Nephron progenitor cell (in vitro differentiated cells): ENCODE measurements around the gene FGF12.
"Not testable (repeated sequence)": the region's sequence is repeated elsewhere in the genome, so short reads cannot be mapped to it uniquely, and the experiment has no call there.

Source experiments
- DNase-seq: peaks from one replicate; pipeline ENCODE4 v3.0.0; 2021
- H3K27ac Mint-ChIP-seq: 2 replicates; pipeline ENCODE4 v1.8.0; 2021; ENCODE audit warnings: mild to moderate bottlenecking, moderate library complexity, mixed read lengths
- H3K27me3 Mint-ChIP-seq: 2 replicates; pipeline ENCODE4 v1.8.0; 2021; ENCODE audit warnings: mild to moderate bottlenecking, low read depth, mixed read lengths; ENCODE audit not compliant: poor library complexity
- H3K36me3 Mint-ChIP-seq: 2 replicates; pipeline ENCODE4 v1.8.0; 2021; ENCODE audit warnings: low read depth, mixed read lengths
- H3K4me1 Mint-ChIP-seq: 2 replicates; pipeline ENCODE4 v1.8.0; 2021; ENCODE audit warnings: mixed read lengths
- H3K4me3 Mint-ChIP-seq: 2 replicates; pipeline ENCODE4 v1.8.0; 2021; ENCODE audit warnings: mild to moderate bottlenecking, moderate library complexity, mixed read lengths
- H3K9me3 Mint-ChIP-seq: 2 replicates; pipeline ENCODE4 v1.8.0; 2021; ENCODE audit warnings: mild to moderate bottlenecking, moderate library complexity, mixed read lengths
- TF ChIP-seq, protein P1 (sequence below): fragments of 200-600 bp; sonication (generic); IDR thresholded peaks from 2 replicates; pipeline ENCODE4 v1.5.0; 2021; ENCODE audit warnings: antibody characterized with exemption

FGF12 gene

DNA sequence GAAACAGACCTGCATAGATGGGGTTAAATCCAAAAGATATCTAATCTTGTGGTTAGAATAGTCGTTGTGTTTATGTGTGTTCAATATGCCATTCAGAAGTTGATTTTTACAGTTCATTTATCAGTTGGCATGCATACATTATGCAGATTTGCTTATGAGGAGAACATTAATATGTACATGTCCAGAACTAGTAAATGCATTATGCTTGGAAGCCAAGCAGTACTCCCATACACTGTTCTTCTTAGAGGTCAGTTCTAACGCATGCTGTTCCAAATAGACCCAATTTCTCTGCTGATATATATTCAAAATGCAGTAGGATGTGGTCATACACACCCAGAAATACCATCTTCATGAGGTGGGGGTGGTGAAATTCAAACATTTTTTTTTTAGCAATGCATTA lies 956 bp downstream of the FGF12 start:
- Mint-ChIP-seq H3K27me3 (peaks cover 54% of the 10 kb centered on the region), H3K4me3 (no peak overlapping the region)
- TF ChIP-seq, protein P1, sequence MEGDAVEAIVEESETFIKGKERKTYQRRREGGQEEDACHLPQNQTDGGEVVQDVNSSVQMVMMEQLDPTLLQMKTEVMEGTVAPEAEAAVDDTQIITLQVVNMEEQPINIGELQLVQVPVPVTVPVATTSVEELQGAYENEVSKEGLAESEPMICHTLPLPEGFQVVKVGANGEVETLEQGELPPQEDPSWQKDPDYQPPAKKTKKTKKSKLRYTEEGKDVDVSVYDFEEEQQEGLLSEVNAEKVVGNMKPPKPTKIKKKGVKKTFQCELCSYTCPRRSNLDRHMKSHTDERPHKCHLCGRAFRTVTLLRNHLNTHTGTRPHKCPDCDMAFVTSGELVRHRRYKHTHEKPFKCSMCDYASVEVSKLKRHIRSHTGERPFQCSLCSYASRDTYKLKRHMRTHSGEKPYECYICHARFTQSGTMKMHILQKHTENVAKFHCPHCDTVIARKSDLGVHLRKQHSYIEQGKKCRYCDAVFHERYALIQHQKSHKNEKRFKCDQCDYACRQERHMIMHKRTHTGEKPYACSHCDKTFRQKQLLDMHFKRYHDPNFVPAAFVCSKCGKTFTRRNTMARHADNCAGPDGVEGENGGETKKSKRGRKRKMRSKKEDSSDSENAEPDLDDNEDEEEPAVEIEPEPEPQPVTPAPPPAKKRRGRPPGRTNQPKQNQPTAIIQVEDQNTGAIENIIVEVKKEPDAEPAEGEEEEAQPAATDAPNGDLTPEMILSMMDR: no peak

DNA sequence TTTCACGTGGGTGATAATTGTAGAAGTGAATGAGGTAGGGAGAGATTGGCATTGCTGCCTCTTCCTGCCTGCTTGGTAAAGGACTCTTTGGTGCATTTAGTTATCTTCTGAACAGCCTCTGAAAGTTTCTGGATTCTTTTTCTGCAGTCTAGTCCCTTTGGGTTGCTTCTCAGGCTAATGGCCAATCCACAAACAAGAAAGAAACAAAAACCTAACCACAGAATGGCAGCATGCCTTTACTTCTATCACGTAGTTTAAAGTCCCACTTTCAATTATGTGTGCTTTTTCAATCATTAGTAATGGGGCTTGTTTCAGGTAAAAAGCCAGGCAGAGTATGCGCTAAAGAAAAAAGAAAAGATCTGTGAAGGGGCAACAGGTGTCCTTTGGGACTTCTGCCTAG lies 7.4 kb downstream of the FGF12 start:
- H3K36me3 Mint-ChIP-seq: no peaks in the 10 kb centered on the region
- no peak overlapping the region for H3K27ac Mint-ChIP-seq

More for the DNA sequence above, 956 bp downstream of the FGF12 start:
- H3K36me3 Mint-ChIP-seq: no peaks in the 10 kb centered on the region
- H3K9me3 Mint-ChIP-seq: no peaks in the 10 kb centered on the region
- no peak for DNase-seq
- no peak overlapping the region for H3K27ac Mint-ChIP-seq
- peaks cover 16% of the 10 kb centered on the region for H3K4me1 Mint-ChIP-seq

DNA sequence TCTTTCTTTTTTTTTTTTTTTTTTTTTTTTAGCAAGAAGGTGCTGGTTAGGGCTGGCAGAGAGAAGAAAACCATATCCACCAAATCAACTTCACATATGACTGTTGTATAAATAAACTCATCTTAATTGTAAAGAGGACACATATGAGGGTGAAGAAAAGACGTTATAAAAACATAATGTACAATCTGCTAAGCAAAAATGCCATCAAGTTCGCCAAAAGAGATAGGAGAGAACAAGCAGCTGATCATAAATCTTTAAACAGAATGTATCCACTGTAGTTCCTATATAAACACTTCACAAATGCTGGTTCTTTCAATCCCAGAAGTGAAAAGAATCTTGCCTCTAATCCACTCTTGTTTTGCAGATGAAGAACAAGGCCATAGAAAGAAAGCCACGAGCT lies 9.2 kb downstream of the FGF12 start:
- no peaks in the 10 kb centered on the region for H3K4me1 Mint-ChIP-seq
- H3K4me3 Mint-ChIP-seq: no peak overlapping the region
- H3K36me3 Mint-ChIP-seq: no peaks in the 10 kb centered on the region
- TF ChIP-seq, protein P1: no peak
- peaks cover 9% of the 10 kb centered on the region for H3K27me3 Mint-ChIP-seq
- no peak for DNase-seq
- H3K27ac Mint-ChIP-seq: no peak overlapping the region
- H3K9me3 Mint-ChIP-seq: no peaks in the 10 kb centered on the region

More for the DNA sequence above, 7.4 kb downstream of the FGF12 start:
- no peak for DNase-seq
- no peaks in the 10 kb centered on the region for H3K9me3 Mint-ChIP-seq
- no peaks in the 10 kb centered on the region for H3K4me1 Mint-ChIP-seq
- H3K4me3 Mint-ChIP-seq: no peak overlapping the region
- TF ChIP-seq, protein P1: no peak
- H3K27me3 Mint-ChIP-seq: peaks cover 23% of the 10 kb centered on the region

DNA sequence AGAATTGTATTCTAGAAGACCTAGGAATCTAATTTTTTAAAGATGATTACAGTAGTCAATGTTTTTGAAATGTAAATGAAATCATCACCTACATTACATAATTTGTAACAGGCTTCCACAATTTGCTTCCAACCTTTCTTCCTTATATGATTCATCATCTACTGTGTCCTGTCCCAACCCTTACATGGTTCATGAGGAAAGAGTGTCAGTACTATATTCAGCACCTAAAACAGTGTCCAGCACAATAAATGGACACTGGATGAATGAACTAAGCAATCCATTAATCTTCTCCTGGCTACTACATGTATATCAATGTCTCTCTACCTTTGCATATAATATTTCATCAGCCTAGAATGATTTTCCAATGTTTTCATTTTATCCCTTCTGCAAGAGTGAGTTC lies 12.2 kb downstream of the FGF12 start:
- TF ChIP-seq, protein P1: no peak

DNA sequence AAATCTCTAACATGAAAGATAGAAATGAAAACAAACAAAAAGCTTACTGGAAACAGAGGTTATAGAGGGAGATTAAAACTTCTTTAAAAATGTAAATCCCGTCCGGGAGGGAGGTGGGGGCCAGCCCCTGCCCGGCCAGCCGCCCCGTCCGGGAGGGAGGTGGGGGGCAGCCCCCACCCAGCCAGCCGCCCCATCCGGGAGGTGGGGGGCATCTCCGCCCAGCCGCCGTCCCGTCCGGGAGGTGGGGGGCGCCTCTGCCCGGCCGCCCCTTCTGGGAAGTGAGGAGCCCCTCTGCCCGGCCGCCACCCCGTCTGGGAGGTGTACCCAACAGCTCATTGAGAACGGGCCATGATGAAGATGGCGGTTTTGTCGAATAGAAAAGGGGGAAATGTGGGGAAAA lies 16.2 kb downstream of the FGF12 start:
- H3K27me3 Mint-ChIP-seq: not testable (repeated sequence)

More for the DNA sequence above, 12.2 kb downstream of the FGF12 start:
- Mint-ChIP-seq H3K27ac (no peak overlapping the region), H3K36me3 (no peaks in the 10 kb centered on the region), H3K9me3 (peaks cover 8% of the 10 kb centered on the region), H3K27me3 (peaks cover 2% of the 10 kb centered on the region), H3K4me1 (no peaks in the 10 kb centered on the region), H3K4me3 (no peak overlapping the region)
- no peak for DNase-seq

DNA sequence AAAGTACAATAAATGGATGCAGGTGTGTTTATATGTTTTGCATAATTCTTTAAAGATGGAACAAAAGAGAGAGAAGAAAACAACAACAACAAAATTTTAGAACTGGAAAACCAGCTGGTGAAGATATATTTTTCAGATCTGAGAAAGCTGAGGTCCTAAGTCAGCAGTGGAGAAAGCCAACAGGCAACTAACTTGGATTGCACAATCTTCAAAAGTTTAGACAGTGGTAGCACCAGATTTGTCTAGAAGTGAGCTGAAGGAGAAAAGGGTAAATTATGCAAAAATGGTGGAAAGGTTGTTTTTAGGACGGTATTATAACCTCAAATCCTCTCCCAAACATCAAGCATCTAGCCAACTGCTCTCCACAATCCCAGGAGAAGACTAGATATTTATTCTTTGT lies 17.0 kb downstream of the FGF12 start:
- no peak for DNase-seq
- peaks cover 2% of the 10 kb centered on the region for H3K27me3 Mint-ChIP-seq
- TF ChIP-seq, protein P1: no peak
- peaks cover 8% of the 10 kb centered on the region for H3K9me3 Mint-ChIP-seq
- no peaks in the 10 kb centered on the region for H3K36me3 Mint-ChIP-seq
- no peaks in the 10 kb centered on the region for H3K4me1 Mint-ChIP-seq
- H3K4me3 Mint-ChIP-seq: no peak overlapping the region
- H3K27ac Mint-ChIP-seq: no peak overlapping the region

More for the DNA sequence above, 16.2 kb downstream of the FGF12 start:
- not testable (repeated sequence) for H3K27ac Mint-ChIP-seq, H3K9me3 Mint-ChIP-seq, H3K36me3 Mint-ChIP-seq, H3K4me3 Mint-ChIP-seq, DNase-seq, H3K4me1 Mint-ChIP-seq
